Vagina (tissue), 2 donors: ENCODE measurements around the gene TET2. TPM values are rescaled to one million over a fixed set of nuclear protein-coding genes. Genes with fewer than 3 reads are reported as not detected.
"Not testable (repeated sequence)": the region's sequence is repeated elsewhere in the genome, so short reads cannot be mapped to it uniquely, and the experiment has no call there.

Experiments used
- DNase-seq, 2 donors: peaks; one replicate each; pipeline ENCODE4 v3.0.0-alpha.2; 2017; ENCODE audit errors: extremely low spot score in 2 of 2
- H3K27ac ChIP-seq: fragments of 200-600 bp; sonication (generic); one replicate; pipeline ENCODE4 v1.5.1; 2019
- H3K27me3 ChIP-seq: fragments of 200-600 bp; sonication (generic); one replicate; pipeline ENCODE4 v1.5.1; 2019
- H3K36me3 ChIP-seq, 2 donors: fragments of 200-600 bp; sonication (generic); one replicate each; pipeline ENCODE4 v1.5.1; 2017 to 2019
- H3K4me1 ChIP-seq: fragments of 200-600 bp; sonication (generic); one replicate; pipeline ENCODE4 v1.5.1; 2019
- H3K4me3 ChIP-seq, 2 donors: fragments of 200-600 bp; sonication (generic); 1 replicate in 1 of 2; 2 replicates in 1 of 2; pipeline ENCODE4 v1.5.1; 2016 to 2019
- H3K9me3 ChIP-seq: fragments of 200-600 bp; sonication (generic); one replicate; pipeline ENCODE4 v1.5.1; 2019
- CTCF ChIP-seq, 3 experiments: fragments of 450-650 bp in 2 of 3; fragments of 200-600 bp in 1 of 3; sonication (generic) in 1 of 3; IDR thresholded peaks; one replicate each; pipeline ENCODE4 v1.5.1; 2017 to 2019; ENCODE audit warnings: antibody characterized with exemption in 3 of 3, mild to moderate bottlenecking in 2 of 3, moderate library complexity in 2 of 3
- POLR2A ChIP-seq, 2 donors: fragments of 450-650 bp; IDR thresholded peaks; one replicate each; pipeline ENCODE4 v1.6.1; 2017; ENCODE audit warnings: antibody characterized with exemption in 2 of 2, mild to moderate bottlenecking in 2 of 2, moderate library complexity in 2 of 2
- POLR2AphosphoS5 ChIP-seq, 2 donors: sonication (generic); formaldehyde crosslinking; IDR thresholded peaks; one replicate each; pipeline ENCODE4 v1.9.0; 2017; ENCODE audit warnings: antibody characterized with exemption in 2 of 2, mild to moderate bottlenecking in 2 of 2, low read depth in 1 of 2; ENCODE audit not compliant: insufficient read depth in 1 of 2
- intact Hi-C: fragments of 100-400 bp; cut with DNase I; formaldehyde crosslinking; loops from one replicate; pipeline ENCODE4 v1.15.1; 2023
- total RNA-seq: library from RNA; depleted of rRNA; stranded (reverse); fragments of >200 nt; gene quantifications from one replicate; pipeline ENCODE4 v1.2.3, GENCODE V29; 2016

The TET2 gene
- total RNA-seq, 1 donor from 2014 or later: 31.9 TPM

GRCh38 chr4:105288121-105288520, 141.4 kb downstream of the TET2 start:
- H3K4me1 ChIP-seq: no peaks in the 10 kb centered on the region
- no peaks in the 10 kb centered on the region for H3K27me3 ChIP-seq
- intact Hi-C loops: no loop called here
- DNase-seq: no peak
- no peak overlapping the region for H3K4me3 ChIP-seq
- TF ChIP-seq CTCF (IDR thresholded peaks at IDR 0.05) (no peak), POLR2A (IDR thresholded peaks at IDR 0.05) (no peak), POLR2AphosphoS5 (IDR thresholded peaks at IDR 0.05; ENCODE audit: insufficient read depth in 1 of 2, low read depth in 1 of 2) (no peak)
- no peaks in the 10 kb centered on the region for H3K9me3 ChIP-seq
- H3K27ac ChIP-seq: no peak overlapping the region
- no peaks in the 10 kb centered on the region for H3K36me3 ChIP-seq

GRCh38 chr4:105291925-105292324, 145.2 kb downstream of the TET2 start:
- no peak for DNase-seq

GRCh38 chr4:105293360-105293759, 146.7 kb downstream of the TET2 start:
- Histone ChIP-seq H3K27me3 (no peaks in the 10 kb centered on the region), H3K9me3 (no peaks in the 10 kb centered on the region), H3K4me1 (no peaks in the 10 kb centered on the region), H3K36me3 (no peaks in the 10 kb centered on the region), H3K4me3 (no peak overlapping the region), H3K27ac (no peak overlapping the region)
- intact Hi-C loops: no loop called here
- no peak for TF ChIP-seq POLR2AphosphoS5 (IDR thresholded peaks at IDR 0.05; ENCODE audit: insufficient read depth in 1 of 2, low read depth in 1 of 2)
- TF ChIP-seq CTCF (IDR thresholded peaks at IDR 0.05): no peak
- no peak for TF ChIP-seq POLR2A (IDR thresholded peaks at IDR 0.05)
- DNase-seq: no peak

More at GRCh38 chr4:105291925-105292324, 145.2 kb downstream of the TET2 start:
- intact Hi-C loops: no loop called here
- Histone ChIP-seq H3K4me3 (no peak overlapping the region), H3K36me3 (no peaks in the 10 kb centered on the region), H3K27ac (no peak overlapping the region), H3K27me3 (no peaks in the 10 kb centered on the region), H3K9me3 (no peaks in the 10 kb centered on the region), H3K4me1 (no peaks in the 10 kb centered on the region)
- TF ChIP-seq POLR2A (IDR thresholded peaks at IDR 0.05): no peak
- no peak for TF ChIP-seq CTCF (IDR thresholded peaks at IDR 0.05)
- no peak for TF ChIP-seq POLR2AphosphoS5 (IDR thresholded peaks at IDR 0.05; ENCODE audit: insufficient read depth in 1 of 2, low read depth in 1 of 2)

GRCh38 chr4:105296672-105297071, 150.0 kb downstream of the TET2 start:
- H3K36me3 ChIP-seq: no peaks in the 10 kb centered on the region
- no peaks in the 10 kb centered on the region for H3K27me3 ChIP-seq
- no peak overlapping the region for H3K27ac ChIP-seq
- no peaks in the 10 kb centered on the region for H3K9me3 ChIP-seq
- no peak overlapping the region for H3K4me3 ChIP-seq
- DNase-seq: no peak
- no peaks in the 10 kb centered on the region for H3K4me1 ChIP-seq
- TF ChIP-seq POLR2A (IDR thresholded peaks at IDR 0.05): no peak
- TF ChIP-seq CTCF (IDR thresholded peaks at IDR 0.05): no peak
- no peak for TF ChIP-seq POLR2AphosphoS5 (IDR thresholded peaks at IDR 0.05; ENCODE audit: insufficient read depth in 1 of 2, low read depth in 1 of 2)
- intact Hi-C loops: no loop called here

- H3K27me3 ChIP-seq, H3K27ac ChIP-seq, DNase-seq, intact Hi-C loops, H3K4me1 ChIP-seq, H3K4me3 ChIP-seq, H3K36me3 ChIP-seq, H3K9me3 ChIP-seq: not testable (repeated sequence)
Measured at GRCh38 chr4:105299027-105299426, 152.4 kb downstream of the TET2 start.

- Histone ChIP-seq H3K4me3 (no peak overlapping the region), H3K36me3 (no peaks in the 10 kb centered on the region), H3K27me3 (no peaks in the 10 kb centered on the region), H3K27ac (no peak overlapping the region), H3K4me1 (no peaks in the 10 kb centered on the region), H3K9me3 (peaks cover 8% of the 10 kb centered on the region)
- intact Hi-C loops: no loop called here
- TF ChIP-seq CTCF (IDR thresholded peaks at IDR 0.05): no peak
- TF ChIP-seq POLR2A (IDR thresholded peaks at IDR 0.05): no peak
- DNase-seq: no peak
Measured at GRCh38 chr4:105304085-105304484, 157.4 kb downstream of the TET2 start.
